Suprapubic skin (tissue), 4 donors: ENCODE data around the gene DSCAM. TPM values are rescaled to one million over a fixed set of nuclear protein-coding genes. Genes with fewer than 3 reads are reported as not detected.

Experiments
- DNase-seq, 2 donors: peaks; one replicate each; pipeline ENCODE4 v3.0.0-alpha.2; 2019; ENCODE audit warnings: low spot score in 2 of 2
- H3K27ac ChIP-seq: fragments of 200-600 bp; sonication (generic); one replicate; pipeline ENCODE4 v1.5.1; 2019
- H3K27me3 ChIP-seq: fragments of 200-600 bp; sonication (generic); one replicate; pipeline ENCODE4 v1.5.1; 2019
- H3K36me3 ChIP-seq: fragments of 200-600 bp; sonication (generic); one replicate; pipeline ENCODE4 v1.5.1; 2019
- H3K4me1 ChIP-seq: fragments of 200-600 bp; sonication (generic); one replicate; pipeline ENCODE4 v1.5.1; 2019
- H3K4me3 ChIP-seq: fragments of 200-600 bp; sonication (generic); one replicate; pipeline ENCODE4 v1.5.1; 2019; ENCODE audit warnings: mild to moderate bottlenecking
- H3K9me3 ChIP-seq: fragments of 200-600 bp; sonication (generic); one replicate; pipeline ENCODE4 v1.5.1; 2019
- CTCF ChIP-seq, 2 donors: fragments of 200-600 bp in 1 of 2; fragments of 450-650 bp in 1 of 2; sonication (generic) in 1 of 2; IDR thresholded peaks; one replicate each; pipeline ENCODE4 v1.5.1; 2016 to 2019; ENCODE audit warnings: antibody characterized with exemption in 2 of 2, mild to moderate bottlenecking in 1 of 2, moderate library complexity in 1 of 2
- EP300 ChIP-seq: sonication (generic); formaldehyde crosslinking; IDR thresholded peaks from one replicate; pipeline ENCODE4 v1.6.1; 2017; ENCODE audit warnings: antibody characterized with exemption
- POLR2A ChIP-seq, 2 donors: fragments of 450-650 bp; IDR thresholded peaks; one replicate each; pipeline ENCODE4 v1.6.1; 2017; ENCODE audit warnings: antibody characterized with exemption in 2 of 2, mild to moderate bottlenecking in 2 of 2, moderate library complexity in 2 of 2
- POLR2AphosphoS5 ChIP-seq, 3 donors: sonication (generic); formaldehyde crosslinking; IDR thresholded peaks; one replicate each; pipeline ENCODE4 v1.6.1; 2017; ENCODE audit warnings: antibody characterized with exemption in 3 of 3
- WGBS: methylation state at CpG from one replicate; pipeline ENCODE4 v1.1.5; 2018; 5-methylcytosine and 5-hydroxymethylcytosine counted together
- total RNA-seq, 4 donors: library from RNA; depleted of rRNA; stranded (reverse); fragments of >200 nt; gene quantifications; one replicate each; pipeline ENCODE4 v1.1.0, GENCODE V29; 2016

The DSCAM gene
- total RNA-seq, 4 donors from 2014 or later = 0.08 TPM; not detected in 3

- TF ChIP-seq CTCF (IDR thresholded peaks at IDR 0.05) (no peak), EP300 (no peak), POLR2A (IDR thresholded peaks at IDR 0.05) (no peak), POLR2AphosphoS5 (IDR thresholded peaks at IDR 0.05) (no peak)
- Histone ChIP-seq H3K9me3 (peaks cover 9% of the 10 kb centered on the region), H3K4me1 (no peaks in the 10 kb centered on the region), H3K36me3 (no peaks in the 10 kb centered on the region), H3K4me3 (no peak overlapping the region), H3K27ac (no peak overlapping the region), H3K27me3 (no peaks in the 10 kb centered on the region)
- 60% methylated on average over 2 of the region's 2 CpGs for WGBS
- DNase-seq = no peak
These were observed 240.6 kb downstream of the DSCAM start for GRCh38 chr21:40606341-40606740.

- 95% methylated on average over 4 of the region's 4 CpGs for WGBS
- TF ChIP-seq POLR2AphosphoS5 (IDR thresholded peaks at IDR 0.05) = no peak
- no peak for TF ChIP-seq CTCF (IDR thresholded peaks at IDR 0.05)
- no peak for TF ChIP-seq EP300
- no peak for TF ChIP-seq POLR2A (IDR thresholded peaks at IDR 0.05)
- Histone ChIP-seq H3K9me3 (peaks cover 9% of the 10 kb centered on the region), H3K27ac (no peak overlapping the region), H3K36me3 (no peaks in the 10 kb centered on the region), H3K4me1 (no peaks in the 10 kb centered on the region), H3K27me3 (no peaks in the 10 kb centered on the region), H3K4me3 (no peak overlapping the region)
- no peak for DNase-seq
These were observed 241.9 kb downstream of the DSCAM start for GRCh38 chr21:40605094-40605493.

- 92% methylated on average over 1 of the region's 1 CpG for WGBS
- TF ChIP-seq POLR2A (IDR thresholded peaks at IDR 0.05) (no peak), EP300 (no peak), POLR2AphosphoS5 (IDR thresholded peaks at IDR 0.05) (no peak), CTCF (IDR thresholded peaks at IDR 0.05) (no peak)
These were observed 243.2 kb downstream of the DSCAM start for GRCh38 chr21:40603774-40604173.

GRCh38 chr21:40602080-40602479 is 244.9 kb downstream of the DSCAM start:
- TF ChIP-seq EP300 (no peak), POLR2A (IDR thresholded peaks at IDR 0.05) (no peak), CTCF (IDR thresholded peaks at IDR 0.05) (no peak), POLR2AphosphoS5 (IDR thresholded peaks at IDR 0.05) (no peak)
- Histone ChIP-seq H3K9me3 (peaks cover 5% of the 10 kb centered on the region), H3K4me3 (no peak overlapping the region), H3K36me3 (no peaks in the 10 kb centered on the region), H3K4me1 (no peaks in the 10 kb centered on the region), H3K27me3 (no peaks in the 10 kb centered on the region), H3K27ac (no peak overlapping the region)
- DNase-seq = peak in 1 of 2 donors; percentile 69
- WGBS = 81% methylated on average over 4 of the region's 4 CpGs

More at GRCh38 chr21:40603774-40604173, 243.2 kb downstream of the DSCAM start:
- H3K4me3 ChIP-seq = no peak overlapping the region
- no peak for DNase-seq
- peaks cover 9% of the 10 kb centered on the region for H3K9me3 ChIP-seq
- no peaks in the 10 kb centered on the region for H3K36me3 ChIP-seq
- no peaks in the 10 kb centered on the region for H3K4me1 ChIP-seq
- no peaks in the 10 kb centered on the region for H3K27me3 ChIP-seq
- H3K27ac ChIP-seq = no peak overlapping the region

- no peak for TF ChIP-seq CTCF (IDR thresholded peaks at IDR 0.05)
- Histone ChIP-seq H3K9me3 (no peaks in the 10 kb centered on the region), H3K27me3 (no peaks in the 10 kb centered on the region), H3K4me1 (no peaks in the 10 kb centered on the region), H3K36me3 (no peaks in the 10 kb centered on the region), H3K27ac (no peak overlapping the region), H3K4me3 (no peak overlapping the region)
- WGBS = 92% methylated on average over 8 of the region's 8 CpGs
- DNase-seq = no peak
These were observed 251.2 kb downstream of the DSCAM start for GRCh38 chr21:40595806-40596205.
